SK-N-SH (cell line): ENCODE measurements around the gene GMCL1. TPM values are rescaled to one million over a fixed set of nuclear protein-coding genes. Genes with fewer than 3 reads are reported as not detected.

Source experiments
- CTCF ChIA-PET: fragments of 300-600, 350-600 bp; formaldehyde crosslinking; extraction: SDS; loops from one replicate; lab custom pipeline; 2021; lab: Yijun Ruan, JAX
- POLR2A ChIA-PET: fragments of 350-600 bp; sonication (Branson Sonifier 250); formaldehyde crosslinking; extraction: SDS; loops from one replicate; lab custom pipeline; 2020; ENCODE audit warnings: antibody characterized with exemption, inconsistent platforms; lab: Yijun Ruan, JAX
- DNase-seq: peaks from one replicate; pipeline ENCODE4 v3.0.0; 2012
- H2AFZ ChIP-seq: fragments of 200-600 bp; sonication (generic); 2 replicates; pipeline ENCODE4 v1.8.1; 2016; ENCODE audit warnings: antibody characterized with exemption, mild to moderate bottlenecking, low read depth
- H3F3A ChIP-seq: fragments of 200-600 bp; sonication (generic); replicated peaks from 2 replicates; pipeline ENCODE3; 2016; ENCODE audit warnings: antibody characterized with exemption, mild to moderate bottlenecking; ENCODE audit not compliant: insufficient read depth
- H3K27ac ChIP-seq, 2 experiments: fragments of 200-500 bp in 1 of 2; fragments of 200-600 bp in 1 of 2; sonication (Bioruptor generic) in 1 of 2; sonication (generic), shearing (Covaris generic) in 1 of 2; 2 replicates each; pipeline versions ENCODE4 v1.5.1 to v1.6.1; 2014 to 2016; ENCODE audit warnings: low read depth in 2 of 2, inconsistent platforms in 1 of 2, low read length in 1 of 2, mild to moderate bottlenecking in 1 of 2, mixed read lengths in 1 of 2
- H3K27me3 ChIP-seq: fragments of 200-600 bp; sonication (generic), shearing (Covaris generic); 2 replicates; pipeline ENCODE4 v1.6.1; 2016; ENCODE audit warnings: mixed run types; ENCODE audit not compliant: insufficient read depth
- H3K36me3 ChIP-seq, 2 experiments: fragments of 200-500 bp in 1 of 2; fragments of 200-600 bp in 1 of 2; sonication (Bioruptor generic) in 1 of 2; sonication (generic) in 1 of 2; replicated peaks in 1 of 2; 2 replicates each; pipeline versions ENCODE3 to v1.5.1; 2014 to 2016; ENCODE audit warnings: low read length in 1 of 2, mild to moderate bottlenecking in 1 of 2; ENCODE audit not compliant: insufficient read depth in 2 of 2, control insufficient read depth in 1 of 2
- H3K4me1 ChIP-seq, 2 experiments: fragments of 200-500 bp in 1 of 2; fragments of 200-600 bp in 1 of 2; sonication (Bioruptor generic) in 1 of 2; sonication (generic), shearing (Covaris generic) in 1 of 2; 2 replicates each; pipeline versions ENCODE4 v1.5.1 to v1.6.1; 2014 to 2016; ENCODE audit warnings: low read depth in 1 of 2, low read length in 1 of 2, mixed run types in 1 of 2; ENCODE audit not compliant: insufficient read depth in 2 of 2, control insufficient read depth in 1 of 2
- H3K4me2 ChIP-seq: fragments of 200-600 bp; sonication (generic), shearing (Covaris generic); 2 replicates; pipeline ENCODE4 v1.6.1; 2017; ENCODE audit warnings: mixed run types
- H3K4me3 ChIP-seq, 2 experiments: fragments of 200-500 bp in 1 of 2; fragments of 200-600 bp in 1 of 2; sonication (Bioruptor generic) in 1 of 2; sonication (generic), shearing (Covaris generic) in 1 of 2; 2 replicates each; pipeline versions ENCODE4 v1.5.1 to v1.8.1; 2014 to 2016; ENCODE audit warnings: low read depth in 2 of 2, inconsistent platforms in 1 of 2, low read length in 1 of 2, mild to moderate bottlenecking in 1 of 2, mixed read lengths in 1 of 2, moderate library complexity in 1 of 2
- H3K79me2 ChIP-seq: fragments of 200-600 bp; sonication (generic); 2 replicates; pipeline ENCODE4 v1.8.1; 2017; ENCODE audit warnings: mild to moderate bottlenecking; ENCODE audit not compliant: insufficient read depth
- H3K9ac ChIP-seq: fragments of 200-600 bp; sonication (generic); 2 replicates; pipeline ENCODE4 v1.6.1; 2017; ENCODE audit warnings: mixed run types
- H3K9me2 ChIP-seq: fragments of 200-600 bp; sonication (generic); 2 replicates; pipeline ENCODE4 v1.6.1; 2017; ENCODE audit warnings: mixed run types
- H3K9me3 ChIP-seq: fragments of 200-600 bp; sonication (generic); 2 replicates; pipeline ENCODE4 v1.6.1; 2017; ENCODE audit warnings: mixed run types, mild to moderate bottlenecking, moderate library complexity
- H4K20me1 ChIP-seq: fragments of 200-600 bp; sonication (generic); 2 replicates; pipeline ENCODE4 v1.6.1; 2017; ENCODE audit warnings: mild to moderate bottlenecking, mixed run types; ENCODE audit not compliant: insufficient read depth
- CHD2 ChIP-seq: fragments of 150-350 bp; IDR thresholded peaks from 2 replicates; pipeline ENCODE4 v1.6.1; 2018; ENCODE audit warnings: low read length; ENCODE audit not compliant: partially characterized antibody
- ELF1 ChIP-seq: IDR thresholded peaks from 2 replicates; pipeline ENCODE4 v1.4.0; 2012
- FOSL2 ChIP-seq: IDR thresholded peaks from 2 replicates; pipeline ENCODE4 v1.4.0; 2012; ENCODE audit warnings: low read depth, mild to moderate bottlenecking, moderate library complexity, borderline replicate concordance
- FOXM1 ChIP-seq: IDR thresholded peaks from 2 replicates; pipeline ENCODE4 v1.4.0; 2012; ENCODE audit warnings: low read depth, mild to moderate bottlenecking
- GABPA ChIP-seq: IDR thresholded peaks from 2 replicates; pipeline ENCODE4 v1.4.0; 2012; ENCODE audit warnings: low read depth, mild to moderate bottlenecking
- GATA2 ChIP-seq: sonication (generic); formaldehyde crosslinking; IDR thresholded peaks from 2 replicates; pipeline ENCODE4 v1.5.0; 2020; ENCODE audit warnings: mild to moderate bottlenecking, missing genetic modification reagents
- JUND ChIP-seq: IDR thresholded peaks from 2 replicates; pipeline ENCODE4 v1.4.0; 2012
- MXI1 ChIP-seq: IDR thresholded peaks from 2 replicates; pipeline ENCODE4 v1.6.1; 2012; ENCODE audit warnings: mild to moderate bottlenecking, low read depth, low read length, improper control_type of control experiment
- NFIC ChIP-seq: IDR thresholded peaks from 2 replicates; pipeline ENCODE4 v1.4.0; 2012; ENCODE audit warnings: borderline replicate concordance
- RXRA ChIP-seq: IDR thresholded peaks from 2 replicates; pipeline ENCODE4 v1.4.0; 2012; ENCODE audit warnings: low read depth, mild to moderate bottlenecking, borderline replicate concordance
- SIN3A ChIP-seq: IDR thresholded peaks from 2 replicates; pipeline ENCODE4 v1.6.1; 2012; ENCODE audit warnings: low read depth, mild to moderate bottlenecking, low read length, moderate library complexity, borderline replicate concordance
- SMC3 ChIP-seq: IDR thresholded peaks from 2 replicates; pipeline ENCODE4 v1.6.1; 2012; ENCODE audit warnings: low read depth, low read length, improper control_type of control experiment
- TAF1 ChIP-seq: IDR thresholded peaks from 2 replicates; pipeline ENCODE4 v1.6.1; 2012; ENCODE audit warnings: low read depth, mild to moderate bottlenecking, low read length, moderate library complexity, borderline replicate concordance
- TEAD4 ChIP-seq: IDR thresholded peaks from 2 replicates; pipeline ENCODE4 v1.4.0; 2012; ENCODE audit warnings: mild to moderate bottlenecking, borderline replicate concordance; ENCODE audit not compliant: insufficient read depth
- YY1 ChIP-seq: IDR thresholded peaks from 2 replicates; pipeline ENCODE4 v1.4.0; 2012; ENCODE audit warnings: low read depth, mild to moderate bottlenecking
- WGBS: methylation state at CpG from one replicate; pipeline ENCODE4 v1.1.6; 2017; ENCODE audit warnings: low lambda C conversion rate; 5-methylcytosine and 5-hydroxymethylcytosine counted together
- polyA plus RNA-seq, 3 experiments: library from polyadenylated mRNA; depleted of rRNA; stranded (reverse); fragments of >200 nt; gene quantifications; 2 replicates each; pipeline ENCODE4 v1.2.3, GENCODE V29; 2012
- TF ChIP-seq, protein P1 (sequence below): fragments of 150-350 bp; IDR thresholded peaks from 2 replicates; pipeline ENCODE4 v1.6.1; 2017; ENCODE audit warnings: antibody characterized with exemption, low read length, low read depth, borderline replicate concordance
- TF ChIP-seq, protein P2 (sequence below): IDR thresholded peaks from 2 replicates; pipeline ENCODE4; 2012
- TF ChIP-seq, protein P3 (sequence below): IDR thresholded peaks from 2 replicates; pipeline ENCODE4 v1.4.0; 2012; ENCODE audit warnings: low read depth, borderline replicate concordance
- TF ChIP-seq, protein P4 (sequence below): IDR thresholded peaks from 2 replicates; pipeline ENCODE4 v1.4.0; 2012; ENCODE audit warnings: low read depth
- TF ChIP-seq, protein P5 (sequence below): fragments of 200-600 bp; sonication (generic); IDR thresholded peaks from 2 replicates; pipeline ENCODE4 v1.6.1; 2017; ENCODE audit warnings: antibody characterized with exemption, mild to moderate bottlenecking, moderate library complexity

GMCL1 gene
- polyA plus RNA-seq, 1 of the 3 experiments (the other 2 are of a cell fraction) = 6.2 TPM

DNA sequence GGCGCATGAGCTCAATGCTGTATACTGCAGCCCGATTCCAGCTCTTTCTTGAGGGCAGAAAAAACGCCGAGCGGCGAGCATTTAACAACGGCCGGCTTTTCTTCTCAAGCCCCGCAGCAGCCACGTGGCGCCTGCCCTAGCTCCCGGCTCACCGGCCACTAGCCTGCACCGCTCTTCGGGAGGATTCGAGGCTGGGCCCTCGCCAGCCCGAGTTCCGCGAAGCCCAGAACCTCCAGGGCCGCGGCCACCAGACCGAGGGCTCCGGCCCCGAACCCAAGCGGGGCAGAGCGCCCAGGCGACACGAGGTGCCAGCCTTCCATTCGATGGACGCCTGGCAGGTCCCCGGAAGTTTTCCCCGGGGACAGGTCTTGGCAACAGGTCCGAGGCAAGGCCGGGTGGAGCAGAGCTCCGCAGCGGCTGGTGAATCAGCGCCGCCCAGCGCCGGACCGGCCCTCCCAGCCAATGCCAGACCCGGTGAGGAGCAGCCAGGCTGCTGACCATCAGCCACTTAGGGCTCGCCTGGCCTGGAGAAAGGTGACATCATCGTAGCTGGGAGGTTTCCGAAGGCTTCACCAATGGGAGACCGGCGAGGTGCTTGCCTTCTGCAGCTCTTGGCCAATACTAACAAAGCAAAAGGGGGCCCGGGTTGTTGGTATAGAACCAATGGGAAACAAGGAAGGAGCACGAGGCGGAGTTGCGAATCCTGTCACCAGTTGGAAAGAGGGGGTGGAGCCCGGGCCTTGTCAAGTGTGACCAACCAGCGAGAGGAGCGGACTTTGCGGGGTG is 84.9 kb downstream of the GMCL1 start (continued):
- TF ChIP-seq FOSL2 = peak; percentile 30; the same call in 1 of the 2 replicates
- TF ChIP-seq MXI1 = peak; percentile 90
- TF ChIP-seq TAF1 = peak; percentile 85
- TF ChIP-seq CHD2 = peak; percentile 73
- TF ChIP-seq SMC3 = peak; percentile 9; the same call in 1 of the 2 replicates
- no peak for TF ChIP-seq GATA2 (CRISPR knock-in tag)
- TF ChIP-seq, protein P1, sequence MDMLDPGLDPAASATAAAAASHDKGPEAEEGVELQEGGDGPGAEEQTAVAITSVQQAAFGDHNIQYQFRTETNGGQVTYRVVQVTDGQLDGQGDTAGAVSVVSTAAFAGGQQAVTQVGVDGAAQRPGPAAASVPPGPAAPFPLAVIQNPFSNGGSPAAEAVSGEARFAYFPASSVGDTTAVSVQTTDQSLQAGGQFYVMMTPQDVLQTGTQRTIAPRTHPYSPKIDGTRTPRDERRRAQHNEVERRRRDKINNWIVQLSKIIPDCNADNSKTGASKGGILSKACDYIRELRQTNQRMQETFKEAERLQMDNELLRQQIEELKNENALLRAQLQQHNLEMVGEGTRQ = no peak
- peak; percentile 52; the same call in 1 of the 2 replicates for TF ChIP-seq YY1

DNA sequence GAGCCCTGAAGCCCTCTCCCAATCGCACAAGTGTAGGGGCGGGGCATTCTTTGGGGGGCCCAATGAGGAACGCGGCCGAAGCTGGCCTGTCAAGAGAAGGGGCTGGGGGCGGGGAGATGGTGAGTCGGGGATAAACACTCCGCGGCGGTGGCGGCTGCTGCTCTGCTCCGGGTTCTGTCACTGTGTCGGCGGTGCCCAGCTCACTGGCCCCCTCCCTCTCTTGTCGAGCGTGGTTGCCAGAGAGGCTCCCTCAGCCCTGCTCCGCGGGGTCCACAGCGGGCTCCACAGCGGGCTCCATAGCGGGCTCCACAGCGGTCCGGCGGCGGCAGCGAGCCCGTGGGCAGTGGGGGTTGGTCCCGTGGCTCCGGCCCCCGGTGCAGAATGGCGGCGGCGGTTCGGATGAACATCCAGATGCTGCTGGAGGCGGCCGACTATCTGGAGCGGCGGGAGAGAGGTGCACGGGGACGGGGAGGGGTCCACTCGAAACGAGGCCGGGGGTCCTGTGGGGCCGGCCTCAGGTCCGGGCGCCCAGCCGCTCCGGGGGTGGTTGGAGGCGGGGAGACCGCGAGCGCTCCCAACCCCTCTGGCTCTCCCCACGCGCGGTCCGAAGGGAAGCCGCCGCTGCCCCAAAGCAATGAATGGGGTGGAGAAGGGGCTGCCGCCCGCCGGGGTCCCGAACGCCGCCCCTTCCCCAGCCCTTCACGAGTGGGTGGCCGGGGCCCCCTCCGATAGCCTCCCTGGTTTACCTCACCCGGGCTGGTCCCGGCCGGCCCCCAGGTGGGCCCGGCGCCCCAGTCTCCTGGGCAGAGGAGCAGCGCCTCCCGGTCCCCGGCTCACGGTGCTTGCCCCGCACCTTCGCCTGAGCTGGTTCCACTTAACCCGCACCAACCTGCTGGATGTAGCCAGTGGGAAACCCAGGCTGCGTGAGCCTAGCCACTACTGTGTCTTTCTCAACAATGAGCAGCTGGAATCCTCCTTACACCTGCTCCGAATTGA is 85.8 kb downstream of the GMCL1 start, which contains the start of gene MXD1:
Gene MXD1 (plus strand): TSS at position 160 of the 996 bp plus-strand sequence. CDS start 222 bp downstream, at position 382.
- Histone ChIP-seq H3F3A (peaks cover 33% of the 10 kb centered on the region), H3K27me3 (no peaks in the 10 kb centered on the region), H3K4me2 (peak within 1 kb of the TSS; percentile 91), H3K36me3 (peaks cover 10 to 29% of the 10 kb centered on the region in 2 experiments), H3K9ac (peak within 1 kb of the TSS; percentile 84), H4K20me1 (no peaks in the 10 kb centered on the region), H3K4me1 (peaks cover 2 to 7% of the 10 kb centered on the region in 2 experiments; a peak in 3 of 4 replicates), H3K9me3 (no peaks in the 10 kb centered on the region), H3K79me2 (peaks cover 10% of the 10 kb centered on the region; the same call in 1 of the 2 replicates), H3K9me2 (no peaks in the 10 kb centered on the region), H3K27ac (peak within 1 kb of the TSS; percentile 88 to 93), H3K4me3 (peak within 1 kb of the TSS; percentile 86 to 94), H2AFZ (peak within 1 kb of the TSS; percentile 68)
- ChIA-PET CTCF (interaction anchor here (1.0 to 7.2 kb wide), 8 partner anchors 21 to 334 kb away, joined by 3 to 74 read pairs (median 8); no protein-coding TSS in a partner anchor), POLR2A (interaction anchor here (0.7 to 2.7 kb wide), 17 partner anchors 21 to 387 kb away, joined by 3 to 38 read pairs (median 10); partner anchors contain the start of genes C2orf42, FAM136A, PCBP1 and PCYOX1)
- WGBS = 2% methylated on average over 11 of the region's 81 CpGs
- peak; percentile 97 for DNase-seq
- TF ChIP-seq, protein P2, sequence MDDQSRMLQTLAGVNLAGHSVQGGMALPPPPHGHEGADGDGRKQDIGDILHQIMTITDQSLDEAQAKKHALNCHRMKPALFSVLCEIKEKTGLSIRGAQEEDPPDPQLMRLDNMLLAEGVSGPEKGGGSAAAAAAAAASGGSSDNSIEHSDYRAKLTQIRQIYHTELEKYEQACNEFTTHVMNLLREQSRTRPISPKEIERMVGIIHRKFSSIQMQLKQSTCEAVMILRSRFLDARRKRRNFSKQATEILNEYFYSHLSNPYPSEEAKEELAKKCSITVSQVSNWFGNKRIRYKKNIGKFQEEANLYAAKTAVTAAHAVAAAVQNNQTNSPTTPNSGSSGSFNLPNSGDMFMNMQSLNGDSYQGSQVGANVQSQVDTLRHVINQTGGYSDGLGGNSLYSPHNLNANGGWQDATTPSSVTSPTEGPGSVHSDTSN = peak; percentile 10; the same call in 1 of the 2 replicates
- TF ChIP-seq, protein P3, sequence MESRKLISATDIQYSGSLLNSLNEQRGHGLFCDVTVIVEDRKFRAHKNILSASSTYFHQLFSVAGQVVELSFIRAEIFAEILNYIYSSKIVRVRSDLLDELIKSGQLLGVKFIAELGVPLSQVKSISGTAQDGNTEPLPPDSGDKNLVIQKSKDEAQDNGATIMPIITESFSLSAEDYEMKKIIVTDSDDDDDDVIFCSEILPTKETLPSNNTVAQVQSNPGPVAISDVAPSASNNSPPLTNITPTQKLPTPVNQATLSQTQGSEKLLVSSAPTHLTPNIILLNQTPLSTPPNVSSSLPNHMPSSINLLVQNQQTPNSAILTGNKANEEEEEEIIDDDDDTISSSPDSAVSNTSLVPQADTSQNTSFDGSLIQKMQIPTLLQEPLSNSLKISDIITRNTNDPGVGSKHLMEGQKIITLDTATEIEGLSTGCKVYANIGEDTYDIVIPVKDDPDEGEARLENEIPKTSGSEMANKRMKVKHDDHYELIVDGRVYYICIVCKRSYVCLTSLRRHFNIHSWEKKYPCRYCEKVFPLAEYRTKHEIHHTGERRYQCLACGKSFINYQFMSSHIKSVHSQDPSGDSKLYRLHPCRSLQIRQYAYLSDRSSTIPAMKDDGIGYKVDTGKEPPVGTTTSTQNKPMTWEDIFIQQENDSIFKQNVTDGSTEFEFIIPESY = no peak
- TF ChIP-seq, protein P4, sequence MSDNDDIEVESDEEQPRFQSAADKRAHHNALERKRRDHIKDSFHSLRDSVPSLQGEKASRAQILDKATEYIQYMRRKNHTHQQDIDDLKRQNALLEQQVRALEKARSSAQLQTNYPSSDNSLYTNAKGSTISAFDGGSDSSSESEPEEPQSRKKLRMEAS = peak; percentile 43
- TF ChIP-seq, protein P5, sequence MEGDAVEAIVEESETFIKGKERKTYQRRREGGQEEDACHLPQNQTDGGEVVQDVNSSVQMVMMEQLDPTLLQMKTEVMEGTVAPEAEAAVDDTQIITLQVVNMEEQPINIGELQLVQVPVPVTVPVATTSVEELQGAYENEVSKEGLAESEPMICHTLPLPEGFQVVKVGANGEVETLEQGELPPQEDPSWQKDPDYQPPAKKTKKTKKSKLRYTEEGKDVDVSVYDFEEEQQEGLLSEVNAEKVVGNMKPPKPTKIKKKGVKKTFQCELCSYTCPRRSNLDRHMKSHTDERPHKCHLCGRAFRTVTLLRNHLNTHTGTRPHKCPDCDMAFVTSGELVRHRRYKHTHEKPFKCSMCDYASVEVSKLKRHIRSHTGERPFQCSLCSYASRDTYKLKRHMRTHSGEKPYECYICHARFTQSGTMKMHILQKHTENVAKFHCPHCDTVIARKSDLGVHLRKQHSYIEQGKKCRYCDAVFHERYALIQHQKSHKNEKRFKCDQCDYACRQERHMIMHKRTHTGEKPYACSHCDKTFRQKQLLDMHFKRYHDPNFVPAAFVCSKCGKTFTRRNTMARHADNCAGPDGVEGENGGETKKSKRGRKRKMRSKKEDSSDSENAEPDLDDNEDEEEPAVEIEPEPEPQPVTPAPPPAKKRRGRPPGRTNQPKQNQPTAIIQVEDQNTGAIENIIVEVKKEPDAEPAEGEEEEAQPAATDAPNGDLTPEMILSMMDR = no peak
- TF ChIP-seq ELF1 (0 out of 2 replicates have a peak, but pooled peaks have one; percentile 18), TEAD4 (no peak), CHD2 (peak; percentile 5), RXRA (no peak), JUND (no peak), SMC3 (no peak), MXI1 (peak; percentile 86), NFIC (no peak), SIN3A (peak; percentile 97), FOXM1 (no peak), GABPA (no peak)
- TF ChIP-seq, protein P1 = no peak
